GM12873 (cell line): Measurements from ENCODE around the gene GATAD2A.

ENCODE experiments used
- CTCF ChIP-seq: IDR thresholded peaks from 2 replicates; pipeline ENCODE4 v1.5.1; 2012; ENCODE audit warnings: low read depth, mild to moderate bottlenecking, moderate library complexity, low read length, control low read depth; ENCODE audit not compliant: insufficient read depth; ENCODE audit errors: missing control alignments

Gene GATAD2A

GRCh38 chr19:19416280-19416679, 10.8 kb downstream of the GATAD2A start:
- no peak for TF ChIP-seq CTCF

- TF ChIP-seq CTCF, result no peak
Observed at GRCh38 chr19:19417046-19417445, 11.6 kb downstream of the GATAD2A start.

- no peak for TF ChIP-seq CTCF
Observed at GRCh38 chr19:19417628-19418245, 12.3 kb downstream of the GATAD2A start.

- no peak for TF ChIP-seq CTCF
Observed at GRCh38 chr19:19418555-19419260, 13.2 kb downstream of the GATAD2A start.

- TF ChIP-seq CTCF, result no peak
Observed at GRCh38 chr19:19420570-19421298, 15.3 kb downstream of the GATAD2A start.

GRCh38 chr19:19421299-19421696, 15.8 kb downstream of the GATAD2A start:
- TF ChIP-seq CTCF, result no peak

GRCh38 chr19:19422156-19422555, 16.7 kb downstream of the GATAD2A start:
- TF ChIP-seq CTCF, result no peak
